ENCODE data around the gene PPP1R14B.

PPP1R14B gene

DNA sequence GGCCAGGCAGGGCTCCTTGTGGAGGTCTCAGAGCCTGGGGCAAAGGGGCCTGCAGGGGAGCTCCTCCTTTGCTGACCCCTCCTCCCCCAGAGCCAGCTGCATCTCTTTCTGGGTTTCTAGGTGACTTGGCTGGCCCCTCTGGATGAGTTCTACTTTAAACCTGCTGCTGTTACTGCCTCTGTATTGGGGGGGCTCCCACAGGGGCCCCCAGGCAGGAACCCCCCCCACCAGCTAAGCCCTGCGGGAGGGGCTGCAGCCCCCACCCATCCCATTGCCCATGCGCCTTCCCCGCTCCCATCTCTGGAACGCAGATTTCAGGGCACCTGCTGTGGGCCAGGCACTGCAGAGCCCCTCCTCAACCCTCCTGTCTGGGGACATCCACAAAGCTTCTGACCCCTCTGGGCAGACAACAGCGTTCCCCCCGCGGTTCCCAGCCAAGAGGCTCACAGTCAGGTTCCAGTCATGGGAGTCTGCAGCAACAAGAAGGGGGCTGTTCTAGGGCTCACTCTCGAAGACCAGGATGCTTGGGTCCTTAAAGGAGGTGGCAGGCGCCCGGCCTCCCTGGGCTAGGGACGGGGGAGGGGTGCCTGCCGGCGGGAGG, 3.8 kb upstream of the PPP1R14B start:
- no peak for TF ChIP-seq FOXM1 (IDR thresholded peaks at IDR 0.05; ENCODE audit: borderline replicate concordance, low read depth)
- TF ChIP-seq, protein P1, sequence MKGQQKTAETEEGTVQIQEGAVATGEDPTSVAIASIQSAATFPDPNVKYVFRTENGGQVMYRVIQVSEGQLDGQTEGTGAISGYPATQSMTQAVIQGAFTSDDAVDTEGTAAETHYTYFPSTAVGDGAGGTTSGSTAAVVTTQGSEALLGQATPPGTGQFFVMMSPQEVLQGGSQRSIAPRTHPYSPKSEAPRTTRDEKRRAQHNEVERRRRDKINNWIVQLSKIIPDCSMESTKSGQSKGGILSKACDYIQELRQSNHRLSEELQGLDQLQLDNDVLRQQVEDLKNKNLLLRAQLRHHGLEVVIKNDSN (IDR thresholded peaks at IDR 0.05): no peak
- TF ChIP-seq TCF12 (IDR thresholded peaks at IDR 0.05; ENCODE audit: low read depth): no peak
- no peak for TF ChIP-seq TAF1 (IDR thresholded peaks at IDR 0.05; ENCODE audit: low read depth)
- TF ChIP-seq REST (IDR thresholded peaks at IDR 0.05; ENCODE audit: low read depth): no peak
- TF ChIP-seq NFIC (IDR thresholded peaks at IDR 0.05): no peak
- TF ChIP-seq TEAD4 (IDR thresholded peaks at IDR 0.05): no peak
- TF ChIP-seq RAD21 (IDR thresholded peaks at IDR 0.05; ENCODE audit: low read depth): no peak
- no peak for TF ChIP-seq EP300 (IDR thresholded peaks at IDR 0.05; ENCODE audit: borderline replicate concordance)
- TF ChIP-seq CREB1 (IDR thresholded peaks at IDR 0.05; ENCODE audit: low read depth): no peak

DNA sequence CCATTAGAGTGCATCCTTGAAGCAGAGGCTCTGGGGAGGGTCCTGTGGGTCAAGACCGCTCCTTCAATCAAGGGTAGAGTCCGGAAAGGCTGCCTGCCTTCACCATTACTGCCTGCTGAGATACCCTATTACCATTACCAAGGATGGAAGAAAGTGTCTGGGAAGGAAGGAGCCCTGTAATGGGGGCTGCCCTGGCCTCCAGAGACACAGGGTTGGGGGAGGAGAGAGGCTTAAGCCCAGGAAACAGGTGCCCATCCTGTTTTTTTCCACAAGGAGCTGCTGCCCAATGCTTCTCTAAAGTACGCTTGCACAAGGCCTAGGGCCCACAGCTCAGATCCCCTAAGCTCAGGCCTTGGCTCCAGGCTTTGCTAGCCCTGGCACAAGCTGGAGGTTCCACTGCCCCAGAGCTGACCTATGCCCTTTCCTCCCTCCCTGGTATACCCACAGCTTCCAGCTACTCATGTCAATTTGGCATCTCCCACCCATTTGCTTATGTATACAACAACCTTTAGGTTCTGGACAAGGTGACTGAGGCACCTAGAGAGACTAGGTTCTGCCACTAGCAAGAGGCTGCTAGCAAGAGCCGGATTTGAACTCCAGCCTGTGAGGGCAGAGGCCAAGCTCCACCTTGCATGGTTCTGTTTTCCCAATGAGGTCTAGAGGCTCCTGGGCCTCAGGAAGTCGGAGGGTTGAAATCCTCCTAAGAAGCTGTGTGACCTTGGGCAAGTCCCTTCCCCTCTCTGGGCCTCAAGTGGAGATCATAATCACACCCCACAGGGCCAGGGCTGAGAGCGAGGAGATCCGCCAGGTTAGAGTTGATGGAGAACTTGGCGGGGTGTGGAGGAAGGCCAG, 3.0 kb upstream of the PPP1R14B start:
- TF ChIP-seq FOXM1 (IDR thresholded peaks at IDR 0.05; ENCODE audit: borderline replicate concordance, low read depth) (no peak), ZBTB7A (IDR thresholded peaks at IDR 0.05; ENCODE audit: low read depth) (no peak), TCF12 (IDR thresholded peaks at IDR 0.05; ENCODE audit: low read depth) (no peak), CREB1 (IDR thresholded peaks at IDR 0.05; ENCODE audit: low read depth) (no peak), TEAD4 (IDR thresholded peaks at IDR 0.05) (no peak), EGR1 (IDR thresholded peaks at IDR 0.05) (no peak), REST (IDR thresholded peaks at IDR 0.05; ENCODE audit: low read depth) (no peak), MAX (IDR thresholded peaks at IDR 0.05) (no peak), CEBPB (IDR thresholded peaks at IDR 0.05) (no peak), EP300 (IDR thresholded peaks at IDR 0.05; ENCODE audit: borderline replicate concordance) (no peak), NFIC (IDR thresholded peaks at IDR 0.05) (no peak), TAF1 (IDR thresholded peaks at IDR 0.05; ENCODE audit: low read depth) (no peak), RAD21 (IDR thresholded peaks at IDR 0.05; ENCODE audit: low read depth) (no peak), YY1 (IDR thresholded peaks at IDR 0.05; ENCODE audit: low read depth) (no peak)
- TF ChIP-seq, protein P1 (IDR thresholded peaks at IDR 0.05): no peak

- no peak for TF ChIP-seq ZBTB7A (IDR thresholded peaks at IDR 0.05; ENCODE audit: low read depth)
- no peak for TF ChIP-seq CREB1 (IDR thresholded peaks at IDR 0.05; ENCODE audit: low read depth)
- no peak for TF ChIP-seq MAX (IDR thresholded peaks at IDR 0.05)
- no peak for TF ChIP-seq EGR1 (IDR thresholded peaks at IDR 0.05)
- TF ChIP-seq TAF1 (IDR thresholded peaks at IDR 0.05; ENCODE audit: low read depth): no peak
- TF ChIP-seq TEAD4 (IDR thresholded peaks at IDR 0.05): no peak
- no peak for TF ChIP-seq EP300 (IDR thresholded peaks at IDR 0.05; ENCODE audit: borderline replicate concordance)
- TF ChIP-seq, protein P1 (IDR thresholded peaks at IDR 0.05): no peak
- no peak for TF ChIP-seq FOXM1 (IDR thresholded peaks at IDR 0.05; ENCODE audit: borderline replicate concordance, low read depth)
- no peak for TF ChIP-seq RAD21 (IDR thresholded peaks at IDR 0.05; ENCODE audit: low read depth)
- no peak for TF ChIP-seq YY1 (IDR thresholded peaks at IDR 0.05; ENCODE audit: low read depth)
- TF ChIP-seq NFIC (IDR thresholded peaks at IDR 0.05): no peak
- no peak for TF ChIP-seq CEBPB (IDR thresholded peaks at IDR 0.05)
- TF ChIP-seq REST (IDR thresholded peaks at IDR 0.05; ENCODE audit: low read depth): no peak
- no peak for TF ChIP-seq TCF12 (IDR thresholded peaks at IDR 0.05; ENCODE audit: low read depth)
These were observed 2.3 kb upstream of the PPP1R14B start for GRCh38 chr11:64249038-64249437.

Measured in Ishikawa (cell line).